NCI-H226 (cell line): ENCODE data around the gene SIAH2.

ENCODE experiments used
- DNase-seq: peaks from one replicate; pipeline ENCODE4 v3.0.0-alpha.2; 2015

The SIAH2 gene

DNA sequence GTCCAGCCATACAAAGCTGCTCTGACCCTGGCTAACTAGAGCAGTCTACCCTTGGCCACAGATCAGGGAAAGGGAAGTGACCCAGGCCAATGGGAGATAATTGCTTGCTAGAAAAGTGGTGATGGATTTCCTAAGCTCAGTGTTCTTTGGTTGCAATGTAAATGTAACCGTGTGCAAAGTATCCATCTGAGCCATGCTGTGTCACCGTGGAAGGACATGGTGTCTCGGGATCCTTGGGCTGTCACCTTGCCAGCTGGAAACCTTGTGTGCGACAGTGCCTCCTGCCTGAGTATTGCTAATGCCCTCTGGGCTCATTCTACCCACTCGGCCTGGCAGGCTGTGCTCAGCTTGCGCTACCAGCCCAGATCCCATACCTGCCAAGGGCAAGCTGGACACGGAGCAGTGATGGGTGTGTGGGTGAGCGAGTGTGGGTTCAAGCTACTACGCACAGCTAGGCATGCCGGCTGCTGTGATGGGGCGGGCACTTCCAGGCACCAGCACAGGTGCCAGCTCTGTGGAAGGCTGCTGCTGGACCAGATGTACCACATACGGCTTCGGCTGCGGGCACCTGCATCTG is 10.7 kb upstream of the SIAH2 start:
- no peak for DNase-seq

DNA sequence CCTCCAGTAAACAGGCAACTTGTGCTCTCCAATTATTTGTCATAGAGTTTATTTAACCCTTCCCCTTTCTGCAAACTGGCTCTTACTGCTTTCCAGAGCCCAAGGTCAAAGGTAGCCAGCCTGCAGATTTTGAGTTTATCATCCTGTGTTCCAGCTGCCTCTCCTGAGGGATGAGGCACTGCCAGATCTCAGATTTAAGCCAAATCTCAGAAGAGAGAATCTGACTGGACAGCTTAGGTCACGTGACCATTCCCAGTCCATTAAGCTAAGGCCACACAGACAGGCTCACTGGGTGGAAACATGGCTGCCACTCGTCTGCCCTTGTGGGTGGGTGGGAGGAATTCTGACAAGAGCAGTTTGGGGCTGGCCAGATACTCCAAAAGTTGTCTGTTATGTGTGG is 8.6 kb upstream of the SIAH2 start:
- no peak for DNase-seq

DNA sequence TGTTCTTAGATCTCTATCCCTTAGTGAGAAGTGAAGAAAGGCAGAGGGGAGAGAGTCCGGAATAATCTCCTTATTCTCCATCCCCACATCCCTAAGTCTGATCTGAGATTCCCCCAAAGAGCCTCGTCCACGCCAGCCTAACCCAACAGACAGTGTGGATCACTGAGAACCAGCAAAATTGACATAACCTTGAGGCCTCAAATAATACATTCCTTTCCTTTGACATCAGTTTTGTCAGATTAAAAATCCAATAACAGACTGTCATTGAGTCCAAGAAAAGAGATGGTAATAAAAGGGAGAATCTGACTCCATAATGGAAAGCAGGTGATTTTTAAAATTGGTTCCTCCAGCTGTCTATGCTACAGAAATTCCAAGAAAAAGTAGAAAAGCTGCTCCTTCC is 7.7 kb upstream of the SIAH2 start:
- no peak for DNase-seq

DNA sequence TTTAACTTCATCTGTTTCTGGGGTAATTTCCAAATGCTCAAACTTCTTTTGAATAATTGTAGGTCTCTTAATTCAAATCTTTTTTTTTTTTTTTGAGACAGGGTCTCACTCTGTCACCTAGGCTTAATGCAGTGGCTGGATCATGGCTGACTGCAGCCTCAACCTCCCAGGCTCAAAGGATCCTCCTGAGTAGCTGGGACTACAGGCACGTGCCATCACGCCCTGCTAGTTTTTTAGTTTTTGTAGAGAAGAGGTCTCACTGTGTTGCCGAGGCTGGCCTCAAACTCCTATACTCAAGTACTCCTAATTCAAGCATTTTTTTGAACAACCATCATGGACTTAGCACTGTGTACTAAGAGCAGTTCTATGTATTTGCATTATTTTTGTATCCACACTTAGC is 3.8 kb upstream of the SIAH2 start:
- no peak for DNase-seq

DNA sequence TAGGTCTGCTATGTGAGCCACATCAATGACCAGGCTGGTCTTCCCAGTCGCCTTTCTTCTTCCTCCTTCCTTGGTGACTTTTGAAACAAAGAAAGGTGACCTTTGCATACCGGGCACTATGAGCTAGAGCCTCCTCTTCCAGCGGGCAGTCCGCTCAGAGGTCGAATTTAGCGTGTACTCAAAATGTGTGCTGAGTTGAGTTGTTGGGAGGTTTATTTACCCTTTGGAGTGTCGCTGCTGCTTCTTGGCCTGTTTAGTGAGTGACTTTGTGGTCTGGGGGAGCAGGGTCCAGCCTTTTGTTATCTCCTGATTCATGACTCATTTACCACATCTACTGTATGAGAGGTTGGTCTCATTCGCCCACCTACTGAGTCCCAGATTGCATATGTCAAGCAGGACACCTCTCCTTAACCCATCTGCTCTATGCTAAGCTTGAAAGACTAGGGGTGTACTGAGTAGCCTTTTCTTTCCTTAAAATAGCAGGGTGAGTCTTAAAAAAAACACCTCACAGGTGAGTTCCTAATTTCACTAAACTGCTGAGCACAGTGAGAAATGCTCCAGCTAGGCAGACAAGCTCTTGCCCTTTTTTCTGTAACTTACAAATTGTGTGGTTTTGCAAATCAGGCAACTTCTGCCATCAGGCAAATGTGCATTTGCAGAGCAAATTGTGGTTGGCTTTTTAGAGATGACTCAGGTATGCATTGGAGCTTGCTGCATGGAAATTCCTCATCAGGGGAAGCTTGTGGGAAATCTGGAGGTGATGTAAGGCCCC is 3.2 kb upstream of the SIAH2 start:
- peak; percentile 55 for DNase-seq

DNA sequence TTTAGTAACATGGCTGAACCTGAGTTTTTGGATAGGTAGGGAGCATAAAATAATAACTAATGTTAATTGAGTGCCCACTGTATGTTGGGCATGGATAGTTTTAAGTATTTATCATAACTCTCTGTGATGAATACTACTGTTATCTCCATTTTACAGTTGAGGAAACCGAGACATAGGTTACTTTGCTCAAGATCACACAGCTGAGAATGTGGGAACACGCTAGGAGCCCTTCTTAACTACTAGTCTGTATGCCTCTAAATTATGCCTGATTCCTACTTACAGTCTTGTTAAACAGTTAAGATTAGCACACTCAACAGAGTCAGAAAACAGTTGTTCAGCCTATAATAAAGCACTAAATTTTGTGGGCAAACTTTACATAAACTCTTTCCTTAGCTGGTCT is 2.0 kb upstream of the SIAH2 start:
- DNase-seq = no peak

DNA sequence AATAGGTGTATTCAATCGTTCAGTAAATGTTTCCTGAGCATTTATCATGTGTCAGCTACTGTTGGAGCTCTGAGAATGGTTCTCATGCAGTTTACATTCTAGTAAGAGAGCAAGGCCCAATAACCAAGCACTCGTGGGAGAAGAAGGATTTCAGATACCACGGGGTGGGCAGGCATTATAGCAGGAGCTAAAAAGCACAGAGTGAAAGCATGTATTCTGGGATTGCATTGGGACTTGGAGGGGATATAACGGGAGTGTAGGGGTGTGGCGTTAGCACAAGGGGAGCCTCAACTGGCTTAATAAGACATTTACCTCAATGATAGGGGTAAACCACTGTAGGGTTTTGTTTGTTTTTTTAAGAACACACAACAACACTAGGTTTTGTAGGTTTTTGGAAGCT is 1.6 kb upstream of the SIAH2 start:
- no peak for DNase-seq

DNA sequence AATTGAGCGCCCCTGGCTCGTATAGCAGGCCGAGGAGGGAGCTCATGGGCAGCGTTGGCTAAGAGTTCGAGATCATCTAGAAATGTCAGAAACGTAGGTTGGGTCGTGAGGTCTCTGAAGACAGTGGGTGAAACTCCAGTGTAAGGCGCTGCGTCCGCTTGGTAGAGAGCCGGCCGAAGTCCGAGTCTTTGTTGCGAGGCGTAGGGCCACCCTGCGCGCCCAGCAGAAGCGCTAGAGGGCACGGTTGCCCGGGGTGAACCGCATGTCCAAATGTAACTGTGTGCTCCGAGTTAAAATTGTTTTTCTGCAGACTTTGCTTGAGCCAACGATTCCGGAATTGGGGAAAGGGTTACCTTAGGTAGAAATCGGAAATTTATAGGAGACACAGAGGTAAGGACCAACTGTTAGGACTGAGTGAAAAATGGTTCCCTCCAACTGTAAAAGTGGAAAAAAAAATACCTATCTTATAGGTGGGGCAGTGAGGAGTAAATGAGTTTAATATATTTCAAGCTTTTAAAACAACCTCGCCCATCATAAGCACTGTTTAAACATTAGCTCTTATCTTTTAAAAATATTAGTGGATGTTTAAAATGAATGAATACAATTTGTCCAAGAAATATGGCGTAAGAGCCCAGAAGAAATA is 993 bp upstream of the SIAH2 start:
- DNase-seq = peak; percentile 65

DNA sequence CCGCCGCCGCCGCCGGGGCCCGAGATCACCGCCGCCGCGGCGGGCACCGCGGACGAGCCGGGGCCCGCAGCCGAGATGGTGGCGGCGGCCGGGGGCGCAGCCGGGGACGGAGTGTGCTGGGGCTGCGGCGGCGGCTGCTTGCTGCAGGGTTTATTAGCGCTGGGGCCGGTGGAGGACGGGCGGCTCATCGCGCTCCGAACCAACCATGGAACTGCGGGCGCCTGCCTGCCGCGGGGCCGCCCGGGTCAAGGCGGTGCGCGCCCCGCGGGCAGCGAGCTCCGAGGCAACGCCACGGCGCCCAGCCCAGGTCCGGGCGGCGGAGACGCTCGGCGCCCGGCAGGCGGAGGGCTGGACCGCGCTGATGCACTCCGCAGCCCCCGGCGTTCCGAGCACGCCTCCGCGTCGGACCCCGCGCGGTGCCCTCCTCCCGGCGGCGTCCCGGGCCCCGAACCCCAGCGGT is 277 bp downstream of the SIAH2 start:
- no peak for DNase-seq

DNA sequence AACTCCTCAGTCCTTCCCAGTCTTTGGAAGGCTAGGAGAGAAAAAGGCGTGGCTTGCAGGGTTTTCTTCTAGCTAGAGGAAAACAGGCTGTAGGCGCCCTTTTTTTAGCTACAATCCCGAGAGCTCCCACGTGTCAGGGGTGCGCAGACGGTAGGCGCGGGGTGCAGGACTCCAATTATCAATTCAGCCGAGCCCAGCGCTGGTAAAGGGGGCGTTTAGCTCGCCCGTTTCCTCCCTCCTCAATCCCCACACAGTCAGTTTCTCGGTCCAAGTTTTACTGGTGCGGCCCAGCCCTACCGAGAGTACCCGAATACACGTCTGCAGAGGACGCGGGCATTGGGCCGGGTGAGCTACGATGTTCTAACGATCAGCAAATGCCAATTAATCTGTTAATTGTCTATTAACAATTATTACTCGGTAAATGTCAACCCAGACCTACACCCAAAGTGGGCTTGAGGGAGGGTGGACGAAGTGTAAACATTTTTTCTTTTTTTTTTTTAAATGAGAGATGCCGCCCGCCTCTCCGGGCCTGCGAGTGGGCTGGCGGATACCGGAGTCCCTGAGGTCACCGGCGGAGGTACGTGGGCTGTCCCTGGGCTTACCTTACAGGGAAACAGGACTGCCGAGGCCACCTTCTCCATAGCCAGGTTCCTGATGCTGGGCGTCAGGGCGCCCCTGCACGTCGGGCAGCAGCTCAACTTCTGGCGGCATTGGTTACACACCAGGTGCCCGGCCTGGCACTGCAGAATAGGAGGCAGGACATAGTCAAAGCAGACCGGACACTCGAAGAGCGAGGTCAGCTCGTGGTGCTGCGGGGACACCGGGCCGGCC is 923 bp downstream of the SIAH2 start:
- DNase-seq = peak; percentile 61

DNA sequence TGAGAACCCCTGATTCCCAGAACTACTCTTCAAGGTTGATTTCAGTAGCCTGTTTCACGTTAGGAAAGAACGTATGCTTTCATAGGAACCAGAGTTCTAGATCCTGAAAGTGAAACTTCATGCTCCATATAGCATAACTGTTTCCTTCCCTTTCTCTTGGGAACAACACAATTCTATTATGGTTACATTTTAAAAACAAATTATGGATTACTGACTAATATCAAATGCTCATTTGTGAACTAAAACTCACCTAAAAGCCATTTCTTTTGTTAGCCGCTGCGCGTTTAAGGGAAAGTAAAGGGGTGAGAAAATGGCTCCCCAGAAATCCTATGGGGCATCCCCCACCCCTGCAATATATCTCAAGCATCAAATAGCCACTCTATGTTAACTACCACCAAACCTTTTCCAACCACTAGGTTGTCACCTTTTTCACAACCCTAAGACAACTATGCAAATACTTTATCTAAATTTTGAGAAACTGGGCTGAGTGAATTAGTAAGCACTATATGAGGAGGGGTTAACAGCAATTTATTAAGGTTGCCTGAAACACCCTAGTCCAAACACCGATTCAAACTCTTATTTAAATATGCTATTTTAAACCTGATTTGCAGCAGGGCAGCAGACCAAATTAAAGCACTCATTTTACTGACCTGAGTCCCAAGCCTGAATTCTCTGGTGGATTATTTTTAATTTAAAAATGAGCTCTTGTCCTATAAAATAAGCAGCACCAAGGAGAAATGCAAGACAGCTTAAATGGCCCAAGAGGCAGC is 2.4 kb downstream of the SIAH2 start:
- no peak for DNase-seq

DNA sequence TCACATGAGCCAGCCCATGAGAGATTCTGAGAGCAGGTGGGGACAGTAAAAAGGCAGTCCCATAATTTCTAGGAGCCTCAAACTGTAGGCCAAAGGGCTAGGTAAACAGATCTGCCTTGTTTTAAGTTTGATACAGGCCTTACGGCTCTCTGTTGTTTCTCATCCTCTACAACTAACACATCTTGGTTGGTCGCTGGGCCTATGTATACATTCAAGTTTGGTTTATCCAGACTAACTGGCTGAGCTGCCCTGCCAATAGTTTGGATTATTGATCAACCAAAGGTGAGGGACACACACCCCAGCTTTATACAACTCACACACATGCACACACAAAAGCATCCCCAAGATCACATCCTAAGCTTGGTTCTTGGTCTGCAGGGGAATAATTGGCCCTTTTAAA is 3.0 kb downstream of the SIAH2 start:
- no peak for DNase-seq

DNA sequence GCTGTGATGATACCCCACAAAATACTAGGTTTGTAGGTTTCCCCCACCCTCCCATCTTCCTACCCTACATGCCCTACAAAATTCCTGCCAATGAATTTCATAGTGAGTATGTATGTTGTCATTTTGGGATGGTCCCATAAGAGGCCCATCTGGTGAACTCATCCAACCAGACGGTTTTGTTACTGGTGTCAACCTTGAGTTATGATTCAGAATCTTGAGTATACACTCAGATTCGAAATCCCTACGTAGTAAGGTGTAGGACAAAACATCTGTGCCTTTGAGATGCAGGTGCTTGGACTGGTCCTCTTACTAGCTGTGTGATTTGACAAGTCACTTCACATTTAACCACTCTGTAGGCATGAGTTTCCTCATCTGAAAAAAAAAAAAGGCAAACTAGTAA is 3.6 kb downstream of the SIAH2 start:
- no peak for DNase-seq

DNA sequence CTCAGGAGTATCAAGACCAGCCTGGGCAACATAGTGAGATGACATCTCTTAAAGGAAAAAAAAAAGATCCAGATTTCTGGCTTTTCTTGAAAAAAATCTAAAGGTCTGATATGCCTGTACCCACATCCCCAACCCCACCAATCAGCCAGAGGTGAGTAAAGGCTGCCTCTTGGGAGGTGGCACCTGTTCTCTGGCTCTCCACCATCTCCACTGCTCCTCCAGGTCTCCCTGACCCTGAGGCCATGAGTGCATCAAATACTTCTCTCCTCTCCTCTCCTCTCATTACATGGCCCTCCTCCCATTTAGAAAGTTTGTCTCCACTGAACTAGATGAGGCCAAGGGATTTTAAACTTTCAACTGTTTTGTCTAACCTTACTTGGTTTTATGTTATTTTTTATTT is 5.2 kb downstream of the SIAH2 start:
- no peak for DNase-seq

DNA sequence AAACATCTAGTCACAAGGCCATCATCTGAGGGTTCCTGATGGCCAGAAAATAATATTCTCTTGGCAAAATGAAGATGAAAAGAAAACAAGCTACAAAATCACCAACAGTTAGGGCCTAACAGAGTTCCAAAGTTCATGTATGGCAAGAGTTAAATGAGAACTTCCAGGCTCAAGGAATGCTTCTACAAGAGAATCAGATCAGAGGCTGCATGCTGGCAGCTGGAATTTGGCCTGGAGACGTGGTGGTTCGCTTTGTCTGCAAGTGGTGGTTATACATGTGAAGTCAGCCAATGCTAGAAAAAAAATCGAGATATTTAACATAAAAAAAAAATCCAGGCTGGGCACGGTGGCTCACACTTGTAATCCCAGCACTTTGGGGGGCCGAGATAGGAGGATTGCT is 5.6 kb downstream of the SIAH2 start:
- DNase-seq = no peak

DNA sequence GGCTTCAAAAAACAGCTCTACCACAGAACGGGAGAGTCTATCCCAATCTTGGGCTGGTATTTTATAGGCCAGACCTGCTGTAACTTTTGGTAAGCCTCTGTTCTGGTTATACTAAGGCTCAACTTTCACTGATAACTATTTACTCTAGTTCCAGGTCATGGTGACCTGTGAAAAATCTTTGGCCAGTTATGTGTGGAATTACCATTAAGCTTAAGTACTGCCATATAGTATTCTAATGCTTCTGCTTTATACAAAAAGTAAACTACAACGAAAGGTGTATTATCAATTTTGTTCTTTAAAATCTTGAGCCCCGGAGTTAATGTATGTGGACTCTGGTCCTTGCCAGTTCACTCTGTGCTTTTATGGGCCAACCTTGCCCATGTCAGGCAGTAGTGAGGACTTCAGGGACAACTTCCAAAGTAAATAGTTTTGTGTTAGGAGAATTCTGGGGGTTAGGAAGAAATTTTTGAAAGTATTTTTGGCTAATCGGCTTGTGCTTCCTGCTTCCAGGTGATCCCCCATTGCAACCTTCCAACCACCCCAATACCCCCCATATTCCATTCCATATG is 6.4 kb downstream of the SIAH2 start:
- DNase-seq = no peak

DNA sequence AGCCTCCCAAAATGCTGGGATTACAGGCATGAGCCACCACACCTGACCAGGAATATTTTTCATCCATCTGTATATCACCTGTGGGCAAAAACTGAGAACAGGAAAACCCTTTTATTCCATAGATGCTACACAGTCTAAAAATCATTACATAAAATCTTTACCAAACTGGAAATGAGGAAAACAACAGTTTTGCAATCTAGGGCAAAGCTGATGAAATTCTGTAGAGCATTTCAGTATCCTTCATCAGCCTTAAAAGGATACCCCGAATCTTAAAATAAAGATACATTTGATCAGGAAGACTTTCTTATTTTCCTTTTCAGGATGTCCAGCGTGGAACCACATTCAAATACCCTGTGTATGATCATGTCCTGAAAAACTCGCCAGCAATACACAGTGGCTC is 7.1 kb downstream of the SIAH2 start:
- DNase-seq = no peak

DNA sequence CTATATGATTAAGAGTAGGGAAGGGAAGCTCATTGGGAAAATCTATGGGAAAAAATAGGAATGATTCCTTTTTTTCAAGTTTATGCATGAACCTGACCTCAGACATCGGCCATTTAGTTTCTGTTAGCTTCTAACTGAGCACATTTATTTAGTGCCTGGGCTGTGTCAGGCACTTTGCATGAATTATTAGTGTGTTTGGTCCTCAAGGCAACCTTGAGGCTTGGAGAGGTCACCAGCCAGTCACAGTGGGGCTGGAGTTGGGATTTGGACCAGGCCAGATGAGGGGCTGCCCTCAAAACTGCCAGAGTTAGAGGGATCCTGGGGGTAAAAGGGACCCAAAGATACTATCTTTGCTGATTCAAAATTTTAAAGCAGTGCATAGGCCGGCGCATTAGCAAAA is 8.1 kb downstream of the SIAH2 start:
- no peak for DNase-seq

DNA sequence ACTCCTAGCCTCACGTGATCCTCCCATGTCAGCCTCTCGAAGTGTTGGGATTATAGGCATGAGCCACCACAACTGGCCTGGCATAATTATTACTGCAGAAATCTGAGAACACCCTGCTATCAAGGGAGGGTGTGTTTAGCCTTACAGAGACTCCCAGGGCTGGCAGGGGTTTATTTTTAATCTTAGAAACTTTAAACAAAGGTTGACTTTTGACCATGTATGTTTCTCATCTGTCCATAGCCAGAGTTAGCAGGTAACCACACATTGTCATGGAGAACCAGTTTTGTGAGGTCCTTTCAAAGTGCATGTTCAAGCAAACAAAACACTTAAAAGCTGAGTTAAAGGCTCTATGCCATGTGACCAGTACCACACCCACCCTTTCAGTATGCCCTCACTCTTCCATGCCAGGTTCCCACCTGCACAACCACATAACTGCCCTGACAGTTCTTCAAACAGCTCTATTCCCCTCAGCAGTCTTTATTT is 11.1 kb downstream of the SIAH2 start:
- no peak for DNase-seq

DNA sequence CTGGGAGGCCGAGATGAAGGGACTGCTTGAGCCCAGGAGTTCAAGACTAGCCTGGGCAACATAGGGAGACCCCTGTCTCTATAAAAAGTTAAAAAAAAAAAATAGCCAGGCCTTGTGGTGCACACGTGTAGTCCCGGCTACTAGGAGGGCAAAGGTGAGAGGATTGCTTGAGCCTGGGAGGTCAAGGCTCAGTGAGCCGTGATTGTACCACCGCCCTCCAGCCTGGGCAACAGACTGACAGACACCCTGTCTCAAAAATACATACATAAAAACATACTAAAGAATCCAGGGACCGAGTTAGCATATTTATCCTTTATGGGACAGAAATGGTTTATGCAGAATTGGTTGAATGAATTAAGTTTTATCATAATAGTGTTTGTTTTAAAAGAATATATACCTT is 13.7 kb downstream of the SIAH2 start:
- no peak for DNase-seq

DNA sequence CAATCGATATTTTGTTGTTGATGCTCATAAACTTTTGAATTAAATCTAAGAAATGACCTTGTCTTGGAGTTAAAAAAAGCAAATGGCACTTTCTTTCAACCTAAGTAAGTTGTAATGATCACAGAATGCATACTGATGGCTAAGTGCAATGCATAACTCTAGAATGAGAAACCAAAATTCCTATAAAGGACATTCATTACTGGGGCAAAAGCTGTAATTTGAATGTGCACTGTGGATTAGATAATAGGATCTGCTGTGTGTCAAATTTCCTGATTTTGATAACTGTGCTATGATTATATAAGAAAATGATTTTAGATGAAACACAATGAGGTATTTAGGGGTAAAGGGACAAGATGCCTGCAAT is 14.3 kb downstream of the SIAH2 start:
- DNase-seq = no peak
